ENCODE data around the gene AKAP9.

Gene AKAP9

DNA sequence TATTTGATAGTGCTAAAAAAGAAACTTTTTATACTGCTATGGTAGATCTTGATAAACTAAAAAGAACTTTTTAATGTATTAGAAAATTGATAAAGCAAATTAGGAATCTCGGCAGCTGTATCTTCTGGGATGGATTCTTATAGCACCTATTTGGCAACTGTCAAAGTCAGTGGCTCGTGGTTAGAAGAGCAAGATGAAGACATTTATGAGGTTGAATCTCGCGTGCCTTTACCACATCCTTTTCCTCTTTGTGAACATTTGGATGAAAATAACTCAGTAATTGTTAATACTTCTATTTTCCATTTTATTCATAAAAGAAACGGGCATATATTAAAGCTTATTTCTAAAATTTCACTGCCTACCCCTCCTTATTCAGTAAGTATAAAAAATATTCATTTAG, 117.4 kb downstream of the AKAP9 start:
- Histone ChIP-seq H4K20me1 (ENCODE audit: insufficient read depth) (no peaks in the 10 kb centered on the region; the same call in 1 of the 2 replicates), H3K79me2 (ENCODE audit: insufficient read depth, low read depth) (no peaks in the 10 kb centered on the region), H3K4me3 (IDR thresholded peaks at IDR 0.05; ENCODE audit: insufficient read depth, low read depth, low read length) (no peak overlapping the region), H3K4me2 (peak overlapping the region; percentile 9), H3K27me3 (ENCODE audit: insufficient read depth, low read depth) (no peaks in the 10 kb centered on the region), H3K36me3 (ENCODE audit: insufficient read depth) (no peaks in the 10 kb centered on the region), H3K27ac (no peak overlapping the region), H2AFZ (ENCODE audit: low read depth) (no peak overlapping the region), H3K9ac (no peak overlapping the region), H3K4me1 (ENCODE audit: low read depth, poor library complexity, severe bottlenecking) (peaks cover 22% of the 10 kb centered on the region)
- TF ChIP-seq, protein P1, sequence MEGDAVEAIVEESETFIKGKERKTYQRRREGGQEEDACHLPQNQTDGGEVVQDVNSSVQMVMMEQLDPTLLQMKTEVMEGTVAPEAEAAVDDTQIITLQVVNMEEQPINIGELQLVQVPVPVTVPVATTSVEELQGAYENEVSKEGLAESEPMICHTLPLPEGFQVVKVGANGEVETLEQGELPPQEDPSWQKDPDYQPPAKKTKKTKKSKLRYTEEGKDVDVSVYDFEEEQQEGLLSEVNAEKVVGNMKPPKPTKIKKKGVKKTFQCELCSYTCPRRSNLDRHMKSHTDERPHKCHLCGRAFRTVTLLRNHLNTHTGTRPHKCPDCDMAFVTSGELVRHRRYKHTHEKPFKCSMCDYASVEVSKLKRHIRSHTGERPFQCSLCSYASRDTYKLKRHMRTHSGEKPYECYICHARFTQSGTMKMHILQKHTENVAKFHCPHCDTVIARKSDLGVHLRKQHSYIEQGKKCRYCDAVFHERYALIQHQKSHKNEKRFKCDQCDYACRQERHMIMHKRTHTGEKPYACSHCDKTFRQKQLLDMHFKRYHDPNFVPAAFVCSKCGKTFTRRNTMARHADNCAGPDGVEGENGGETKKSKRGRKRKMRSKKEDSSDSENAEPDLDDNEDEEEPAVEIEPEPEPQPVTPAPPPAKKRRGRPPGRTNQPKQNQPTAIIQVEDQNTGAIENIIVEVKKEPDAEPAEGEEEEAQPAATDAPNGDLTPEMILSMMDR (conservative IDR thresholded peaks at IDR 0.05; ENCODE audit: low read depth, low read length): no peak

DNA sequence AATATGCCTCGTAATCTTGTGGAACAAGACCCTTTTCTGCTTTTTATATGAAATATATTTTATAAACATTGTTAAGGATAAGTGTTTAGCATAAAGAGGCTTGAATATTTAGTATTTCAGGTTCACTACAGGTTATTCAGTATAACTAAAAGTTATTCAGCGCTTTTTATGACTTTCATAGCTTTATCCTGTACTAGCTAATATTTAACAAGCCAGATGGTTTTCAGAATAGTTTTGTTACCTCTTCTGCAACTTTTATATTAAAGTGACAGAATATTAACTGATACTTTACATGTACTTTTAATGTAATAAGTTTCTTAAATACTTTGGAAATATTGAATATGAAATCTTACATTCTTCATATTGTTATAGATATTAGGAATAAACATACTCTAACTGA, 118.2 kb downstream of the AKAP9 start:
- TF ChIP-seq, protein P1 (conservative IDR thresholded peaks at IDR 0.05; ENCODE audit: low read depth, low read length): no peak
- Histone ChIP-seq H4K20me1 (ENCODE audit: insufficient read depth) (no peaks in the 10 kb centered on the region; the same call in 1 of the 2 replicates), H3K27ac (no peak overlapping the region)

DNA sequence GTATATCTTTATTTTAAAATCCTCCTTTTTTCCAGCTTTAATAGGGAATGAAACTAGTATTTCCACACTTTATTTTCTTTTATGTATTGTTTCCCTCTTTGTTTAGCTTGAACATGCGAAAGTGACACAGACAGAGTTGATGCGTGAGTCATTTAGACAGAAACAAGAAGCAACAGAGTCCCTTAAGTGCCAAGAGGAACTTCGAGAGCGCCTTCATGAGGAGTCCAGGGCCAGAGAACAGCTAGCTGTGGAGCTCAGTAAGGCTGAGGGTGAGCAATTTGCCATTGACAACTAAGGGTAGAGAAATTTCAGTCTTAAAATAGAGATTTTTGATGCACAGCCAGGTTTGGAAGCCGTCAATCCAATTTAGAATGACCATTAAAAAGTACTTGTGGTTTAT, 120.5 kb downstream of the AKAP9 start:
- H3K4me2 ChIP-seq: no peak overlapping the region
- H3K36me3 ChIP-seq (ENCODE audit: insufficient read depth): no peaks in the 10 kb centered on the region; the same call in 1 of the 2 replicates
- no peaks in the 10 kb centered on the region; the same call in 1 of the 2 replicates for H4K20me1 ChIP-seq (ENCODE audit: insufficient read depth)
- H3K4me1 ChIP-seq (ENCODE audit: low read depth, poor library complexity, severe bottlenecking): peaks cover 17% of the 10 kb centered on the region
- no peak overlapping the region for H3K4me3 ChIP-seq (IDR thresholded peaks at IDR 0.05; ENCODE audit: insufficient read depth, low read depth, low read length)
- TF ChIP-seq, protein P1 (conservative IDR thresholded peaks at IDR 0.05; ENCODE audit: low read depth, low read length): no peak
- no peaks in the 10 kb centered on the region for H3K79me2 ChIP-seq (ENCODE audit: insufficient read depth, low read depth)
- H2AFZ ChIP-seq (ENCODE audit: low read depth): no peak overlapping the region
- H3K27ac ChIP-seq: no peak overlapping the region
- no peak overlapping the region for H3K9ac ChIP-seq
- H3K27me3 ChIP-seq (ENCODE audit: insufficient read depth, low read depth): no peaks in the 10 kb centered on the region

More for the DNA sequence above, 118.2 kb downstream of the AKAP9 start:
- Histone ChIP-seq H3K79me2 (ENCODE audit: insufficient read depth, low read depth) (no peaks in the 10 kb centered on the region), H3K36me3 (ENCODE audit: insufficient read depth) (no peaks in the 10 kb centered on the region), H3K4me2 (no peak overlapping the region), H3K4me1 (ENCODE audit: low read depth, poor library complexity, severe bottlenecking) (peaks cover 22% of the 10 kb centered on the region), H3K4me3 (IDR thresholded peaks at IDR 0.05; ENCODE audit: insufficient read depth, low read depth, low read length) (no peak overlapping the region), H2AFZ (ENCODE audit: low read depth) (no peak overlapping the region), H3K9ac (no peak overlapping the region), H3K27me3 (ENCODE audit: insufficient read depth, low read depth) (no peaks in the 10 kb centered on the region)

DNA sequence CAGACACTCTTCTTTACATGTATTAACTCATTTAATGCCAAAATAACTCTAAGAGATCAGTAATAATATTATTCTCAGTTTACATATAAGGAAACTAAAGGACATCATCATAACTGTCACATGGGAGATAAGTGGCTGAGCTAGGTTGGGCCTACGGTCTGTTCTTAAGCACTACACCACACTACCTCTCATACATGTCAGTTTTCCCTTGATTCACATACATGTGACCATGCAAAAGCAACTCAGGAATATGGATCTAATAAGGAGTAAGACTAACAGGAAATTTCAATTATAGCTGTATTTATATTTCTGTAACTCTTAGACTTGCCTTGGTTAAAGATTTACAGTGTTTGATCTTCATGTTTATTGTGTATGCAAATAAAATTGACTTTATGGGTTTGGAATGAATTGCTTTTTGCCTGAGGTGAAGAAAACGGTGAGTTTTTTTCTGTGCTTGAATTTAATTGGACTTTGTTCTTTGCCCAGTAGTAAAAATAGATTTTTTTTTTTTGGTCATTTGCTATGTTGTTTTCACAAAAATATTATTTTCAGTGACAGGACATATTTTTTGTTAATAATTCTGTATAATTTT, 123.9 kb downstream of the AKAP9 start:
- Histone ChIP-seq H3K4me2 (no peak overlapping the region), H3K4me1 (ENCODE audit: low read depth, poor library complexity, severe bottlenecking) (no peaks in the 10 kb centered on the region), H3K36me3 (ENCODE audit: insufficient read depth) (no peaks in the 10 kb centered on the region; the same call in none of the 2 replicates), H2AFZ (ENCODE audit: low read depth) (no peak overlapping the region), H3K4me3 (IDR thresholded peaks at IDR 0.05; ENCODE audit: insufficient read depth, low read depth, low read length) (no peak overlapping the region), H3K27ac (no peak overlapping the region), H3K9ac (no peak overlapping the region), H3K79me2 (ENCODE audit: insufficient read depth, low read depth) (no peaks in the 10 kb centered on the region), H3K27me3 (ENCODE audit: insufficient read depth, low read depth) (no peaks in the 10 kb centered on the region), H4K20me1 (ENCODE audit: insufficient read depth) (no peaks in the 10 kb centered on the region; the same call in 1 of the 2 replicates)
- TF ChIP-seq, protein P1 (conservative IDR thresholded peaks at IDR 0.05; ENCODE audit: low read depth, low read length): no peak
